Stomach (tissue), 9 donors: Measurements from ENCODE around the gene DCDC2C. TPM values are rescaled to one million over a fixed set of nuclear protein-coding genes. Genes with fewer than 3 reads are reported as not detected.

Source experiments
- DNase-seq, 2 donors: peaks; one replicate each; pipeline versions ENCODE4 v3.0.0 to v3.0.0-alpha.2; 2013 to 2019
- H3K27ac ChIP-seq, 5 donors: fragments of 200-600 bp in 4 of 5; sonication (generic) in 4 of 5; one replicate each; pipeline ENCODE4 v1.5.1; 2013 to 2019; ENCODE audit warnings: mild to moderate bottlenecking in 1 of 5, moderate library complexity in 1 of 5
- H3K27me3 ChIP-seq, 3 donors: fragments of 200-600 bp; sonication (generic); one replicate each; pipeline ENCODE4 v1.5.1; 2017 to 2019; ENCODE audit warnings: mixed run types in 1 of 3
- H3K36me3 ChIP-seq, 4 donors: fragments of 200-600 bp; sonication (generic); 1 replicate in 3 of 4; 2 replicates in 1 of 4; pipeline ENCODE4 v1.5.1; 2016 to 2019
- H3K4me1 ChIP-seq, 4 donors: fragments of 200-600 bp; sonication (generic); one replicate each; pipeline ENCODE4 v1.5.1; 2016 to 2019
- H3K4me3 ChIP-seq, 4 donors: fragments of 200-600 bp; sonication (generic) in 3 of 4; one replicate each; pipeline ENCODE4 v1.5.1; 2016 to 2019; ENCODE audit warnings: mild to moderate bottlenecking in 1 of 4
- H3K9me3 ChIP-seq, 4 donors: fragments of 200-600 bp; sonication (generic); one replicate each; pipeline ENCODE4 v1.5.1; 2016 to 2019
- CTCF ChIP-seq, 7 experiments: fragments of 450-650 bp in 4 of 7; fragments of 200-600 bp in 3 of 7; sonication (generic) in 3 of 7; IDR thresholded peaks; one replicate each; pipeline ENCODE4 v1.5.1; 2016 to 2019; ENCODE audit warnings: antibody characterized with exemption in 7 of 7, control low read depth in 2 of 7, mild to moderate bottlenecking in 1 of 7
- EP300 ChIP-seq: sonication (generic); formaldehyde crosslinking; IDR thresholded peaks from one replicate; pipeline ENCODE4 v1.6.1; 2017; ENCODE audit warnings: antibody characterized with exemption
- POLR2A ChIP-seq, 4 donors: fragments of 450-650 bp; IDR thresholded peaks; one replicate each; pipeline ENCODE4 v1.6.1; 2016; ENCODE audit warnings: antibody characterized with exemption in 4 of 4, control low read depth in 2 of 4, mild to moderate bottlenecking in 1 of 4, moderate library complexity in 1 of 4
- POLR2AphosphoS5 ChIP-seq, 3 donors: sonication (generic); formaldehyde crosslinking; IDR thresholded peaks; one replicate each; pipeline ENCODE4 v1.6.1; 2016; ENCODE audit warnings: antibody characterized with exemption in 3 of 3
- WGBS, 5 donors: extraction: QIAGEN DNeasy Blood & Tissue Kit in 3 of 5; methylation state at CpG; one replicate each; pipeline versions ENCODE4 v1.1.5 to v1.1.7; 2013 to 2018; 5-methylcytosine and 5-hydroxymethylcytosine counted together
- intact Hi-C: fragments of 100-400 bp; cut with DNase I; formaldehyde crosslinking; loops from one replicate; pipeline ENCODE4 v1.15.1; 2023; ENCODE audit warnings: low total_unique reads
- polyA plus RNA-seq, 3 donors: library from polyadenylated mRNA; stranded (reverse); fragments of 200-250 nt; gene quantifications; one replicate each; pipeline ENCODE4 v1.2.3, GENCODE V29; 2013
- total RNA-seq, 5 donors: library from RNA; depleted of rRNA; stranded (reverse); fragments of >200 nt; gene quantifications; one replicate each; pipeline versions ENCODE4 v1.1.0 to v1.2.3, GENCODE V29; 2014 to 2016
- donor health status: healthy with polysubstance abuse.
- donor health status: Bipolar disorder and iron deficiency.
- donor health status: healthy.

DCDC2C gene
- total and polyA plus RNA-seq, 8 donors, result not detected

GRCh38 chr2:3731829-3732228 lies 28.5 kb downstream of the DCDC2C start:
- TF ChIP-seq EP300, result no peak
- TF ChIP-seq POLR2A (IDR thresholded peaks at IDR 0.05), result no peak
- no peak for TF ChIP-seq CTCF (IDR thresholded peaks at IDR 0.05)
- no peak for TF ChIP-seq POLR2AphosphoS5 (IDR thresholded peaks at IDR 0.05)
- Histone ChIP-seq H3K9me3 (no peaks in the 10 kb centered on the region), H3K4me3 (no peak overlapping the region), H3K27me3 (peaks cover 0 to 13% (median 0%) of the 10 kb centered on the region in 3 donors), H3K36me3 (no peaks in the 10 kb centered on the region), H3K27ac (no peak overlapping the region), H3K4me1 (peaks cover 0 to 6% (median 4%) of the 10 kb centered on the region in 4 donors)
- intact Hi-C loops, result no loop called here
- 93 to 96% (median 94%) methylated on average over 7 of the region's 7 CpGs for WGBS, 5 donors
- no peak for DNase-seq

- H3K36me3 ChIP-seq, result no peaks in the 10 kb centered on the region
- H3K27ac ChIP-seq, result no peak overlapping the region
- no peaks in the 10 kb centered on the region for H3K9me3 ChIP-seq
- 77 to 86% (median 81%) methylated on average over 7 of the region's 7 CpGs for WGBS, 5 donors
- TF ChIP-seq POLR2AphosphoS5 (IDR thresholded peaks at IDR 0.05), result no peak
- TF ChIP-seq CTCF (IDR thresholded peaks at IDR 0.05), result no peak
- no peak for TF ChIP-seq POLR2A (IDR thresholded peaks at IDR 0.05)
- TF ChIP-seq EP300, result no peak
- intact Hi-C loops, result no loop called here
- H3K27me3 ChIP-seq, result peaks cover 0 to 10% (median 0%) of the 10 kb centered on the region in 3 donors
- DNase-seq, result no peak
- H3K4me1 ChIP-seq, result no peaks in the 10 kb centered on the region
- no peak overlapping the region for H3K4me3 ChIP-seq
Observed at GRCh38 chr2:3736112-3736511, 32.7 kb downstream of the DCDC2C start.

- no peak overlapping the region for H3K27ac ChIP-seq
- H3K4me1 ChIP-seq, result no peaks in the 10 kb centered on the region
- H3K27me3 ChIP-seq, result peaks cover 0 to 10% (median 0%) of the 10 kb centered on the region in 3 donors
- DNase-seq, result no peak
- no peaks in the 10 kb centered on the region for H3K9me3 ChIP-seq
- 60 to 81% (median 79%) methylated on average over 8 to 9 of the region's 9 CpGs for WGBS, 5 donors
- H3K4me3 ChIP-seq, result no peak overlapping the region
- H3K36me3 ChIP-seq, result no peaks in the 10 kb centered on the region
- intact Hi-C loops, result no loop called here
- TF ChIP-seq POLR2AphosphoS5 (IDR thresholded peaks at IDR 0.05), result no peak
- no peak for TF ChIP-seq POLR2A (IDR thresholded peaks at IDR 0.05)
- TF ChIP-seq CTCF (IDR thresholded peaks at IDR 0.05), result no peak
Observed at GRCh38 chr2:3737128-3737527, 33.8 kb downstream of the DCDC2C start.

- Histone ChIP-seq H3K36me3 (no peaks in the 10 kb centered on the region), H3K27ac (no peak overlapping the region), H3K4me1 (no peaks in the 10 kb centered on the region), H3K27me3 (peaks cover 0 to 10% (median 0%) of the 10 kb centered on the region in 3 donors), H3K9me3 (no peaks in the 10 kb centered on the region), H3K4me3 (no peak overlapping the region)
- 15 to 56% (median 36%) methylated on average over 3 of the region's 3 CpGs for WGBS, 5 donors
- TF ChIP-seq POLR2AphosphoS5 (IDR thresholded peaks at IDR 0.05) (no peak), POLR2A (IDR thresholded peaks at IDR 0.05) (no peak), CTCF (IDR thresholded peaks at IDR 0.05) (no peak), EP300 (no peak)
- intact Hi-C loops, result no loop called here
- DNase-seq, result peak in 1 of 2 donors; percentile 43
Observed at GRCh38 chr2:3738454-3738853, 35.1 kb downstream of the DCDC2C start.
